ENCODE measurements around the gene UBE3A.

GRCh38 chr15:25426896-25427610 is 11.8 kb downstream of the UBE3A start:
- TF ChIP-seq POLR2A (IDR thresholded peaks at IDR 0.05; ENCODE audit: low read length) (no peak), GATA1 (IDR thresholded peaks at IDR 0.05; ENCODE audit: low read depth, low read length) (no peak)

Data from erythroblast (primary cell).